Measurements from ENCODE around the gene ASB18. TPM values are rescaled to one million over a fixed set of nuclear protein-coding genes. Genes with fewer than 3 reads are reported as not detected.
A peak's percentile ranks its signal among the peaks of the same experiment; 100 is the strongest.
"Not testable (repeated sequence)": the region's sequence is repeated elsewhere in the genome, so short reads cannot be mapped to it uniquely, and the experiment has no call there.

The ASB18 gene
- polyA plus RNA-seq (2013, experiment 1 of 2; ENCODE audit: insufficient read length) = not detected
- polyA plus RNA-seq (2013, experiment 2 of 2; ENCODE audit: insufficient read length) = not detected

DNA sequence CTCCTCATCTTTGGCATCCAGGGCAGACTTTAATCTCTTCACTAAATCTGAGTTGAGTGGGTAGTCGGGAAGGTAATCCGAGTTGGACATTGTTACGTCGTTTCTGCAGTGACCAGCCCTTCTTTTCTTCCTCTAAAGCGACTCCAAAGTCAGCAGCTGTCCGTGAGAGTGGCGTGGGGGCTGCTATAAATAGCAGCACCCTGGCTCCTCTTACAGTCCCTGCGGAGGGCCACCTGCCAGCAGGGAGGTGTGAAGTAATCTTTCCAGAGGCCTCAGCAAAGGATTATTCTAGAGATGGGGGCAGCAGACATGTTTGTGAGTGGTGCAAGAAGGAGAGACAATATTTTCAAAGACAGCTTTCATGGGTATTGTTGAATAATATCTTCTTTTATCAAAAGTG lies at the start of gene ASB18:
TSS of gene ASB18 (minus strand) at position 151 of the 400 bp plus-strand sequence. CDS start at position 90, 61 bp downstream.
- DNase-seq = no peak

DNA sequence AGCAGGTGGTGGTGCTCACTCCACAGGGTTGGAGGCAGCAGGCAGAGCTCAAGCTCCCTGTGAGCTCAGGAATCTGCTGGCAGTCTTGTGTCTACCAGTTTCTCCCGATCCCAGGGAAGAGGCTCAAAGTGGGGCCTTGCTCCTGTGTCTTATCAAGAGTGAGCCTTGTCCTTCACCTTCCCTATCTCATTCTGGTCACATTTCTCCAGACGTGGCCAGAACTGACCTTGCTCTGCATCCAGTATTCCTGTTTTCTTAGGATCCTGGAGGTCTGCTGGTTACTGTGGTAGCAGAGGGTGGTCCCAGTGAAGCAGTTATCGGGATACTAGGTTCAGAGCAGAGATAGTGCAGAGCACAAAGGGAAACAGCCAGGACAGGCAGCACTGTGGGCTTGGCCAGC lies 47.1 kb upstream of the ASB18 start:
- DNase-seq = no peak

- DNase-seq = no peak
Measured at GRCh38 chr2:236309669-236310029, 45.4 kb upstream of the ASB18 start.

GRCh38 chr2:236308855-236309668 lies 44.9 kb upstream of the ASB18 start:
- DNase-seq = no peak

GRCh38 chr2:236307641-236308040 lies 43.4 kb upstream of the ASB18 start:
- DNase-seq = no peak

DNA sequence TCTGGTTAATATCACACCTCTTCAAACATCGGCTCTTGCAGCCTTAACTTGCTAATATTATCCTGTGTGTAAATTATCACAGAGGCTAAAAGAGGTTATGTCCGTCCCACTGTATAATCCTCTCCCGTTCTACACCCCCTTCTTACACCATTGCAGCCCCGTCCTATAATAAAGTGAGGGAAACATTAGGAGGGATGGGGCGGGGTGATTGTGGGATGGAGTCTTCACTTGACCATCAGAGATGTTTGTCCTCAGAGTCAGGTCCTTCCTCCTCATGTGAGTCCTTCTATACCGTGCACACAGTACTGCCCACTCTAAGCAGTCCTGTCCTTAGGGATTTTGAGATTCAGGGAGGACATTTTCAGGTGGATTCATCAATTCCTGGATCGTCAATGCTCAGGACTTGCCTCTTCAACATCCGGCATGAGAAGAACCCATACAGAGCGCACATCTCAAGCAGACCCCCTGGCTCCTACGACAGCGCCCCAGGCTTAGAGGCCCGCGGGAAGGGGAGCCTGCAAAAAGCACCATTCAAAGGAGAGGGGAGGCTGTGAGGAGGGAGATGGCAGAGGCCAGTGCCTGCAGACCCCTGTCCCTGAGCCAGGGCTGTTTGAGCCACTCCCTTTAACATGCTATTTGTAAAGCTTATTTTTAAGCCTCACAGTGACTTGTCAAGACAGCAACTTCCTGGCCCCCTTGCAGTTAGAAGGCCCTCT lies 42.8 kb upstream of the ASB18 start:
- DNase-seq = no peak

- no peak for DNase-seq
Measured at GRCh38 chr2:236305964-236306605, 41.9 kb upstream of the ASB18 start.

GRCh38 chr2:236305531-236305930 lies 41.3 kb upstream of the ASB18 start:
- DNase-seq = no peak

DNA sequence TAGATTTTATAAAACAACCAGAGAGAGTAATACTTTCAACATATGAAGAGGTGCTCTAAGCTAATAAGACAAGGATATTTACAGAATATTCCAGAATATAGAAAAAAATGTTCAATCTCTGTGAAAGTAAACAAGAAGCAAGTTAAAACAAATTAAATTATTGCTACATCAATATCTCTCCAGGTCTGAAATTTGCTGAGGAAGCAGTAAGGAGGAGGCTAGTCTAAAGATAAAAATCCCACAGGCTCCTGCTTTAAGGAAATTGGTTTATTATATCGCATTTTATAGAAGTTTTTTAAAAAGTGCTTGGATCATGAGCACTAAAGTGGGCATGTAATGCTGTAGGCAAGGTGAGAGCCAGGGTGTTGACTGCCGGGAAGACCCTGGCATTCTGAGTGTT lies 39.7 kb upstream of the ASB18 start:
- no peak for DNase-seq

GRCh38 chr2:236302555-236302954 lies 38.3 kb upstream of the ASB18 start:
- DNase-seq = no peak

- DNase-seq = no peak
Measured at GRCh38 chr2:236298924-236299475, 34.8 kb upstream of the ASB18 start.

GRCh38 chr2:236295481-236295880 lies 31.3 kb upstream of the ASB18 start:
- no peak for DNase-seq

DNA sequence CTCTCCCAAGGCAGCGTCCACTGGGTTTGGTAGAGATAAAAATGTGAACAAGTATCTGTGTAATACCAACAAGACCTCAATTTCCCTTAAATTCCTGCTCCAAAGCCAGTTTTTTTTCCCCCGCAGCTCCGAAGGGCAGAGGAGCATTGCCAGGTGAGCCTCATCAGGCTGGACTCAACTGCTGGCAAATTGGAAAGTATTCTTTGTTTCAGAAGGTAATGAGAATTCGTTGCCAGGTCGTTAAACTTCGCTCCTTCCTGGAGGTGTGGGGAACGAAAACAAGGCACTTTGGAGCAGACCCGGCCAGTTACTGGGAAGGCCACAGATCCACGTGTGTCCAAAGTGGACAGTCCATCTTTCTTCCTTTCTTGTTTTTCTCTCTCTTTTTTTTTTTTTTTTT lies 30.4 kb upstream of the ASB18 start:
- no peak for DNase-seq

DNA sequence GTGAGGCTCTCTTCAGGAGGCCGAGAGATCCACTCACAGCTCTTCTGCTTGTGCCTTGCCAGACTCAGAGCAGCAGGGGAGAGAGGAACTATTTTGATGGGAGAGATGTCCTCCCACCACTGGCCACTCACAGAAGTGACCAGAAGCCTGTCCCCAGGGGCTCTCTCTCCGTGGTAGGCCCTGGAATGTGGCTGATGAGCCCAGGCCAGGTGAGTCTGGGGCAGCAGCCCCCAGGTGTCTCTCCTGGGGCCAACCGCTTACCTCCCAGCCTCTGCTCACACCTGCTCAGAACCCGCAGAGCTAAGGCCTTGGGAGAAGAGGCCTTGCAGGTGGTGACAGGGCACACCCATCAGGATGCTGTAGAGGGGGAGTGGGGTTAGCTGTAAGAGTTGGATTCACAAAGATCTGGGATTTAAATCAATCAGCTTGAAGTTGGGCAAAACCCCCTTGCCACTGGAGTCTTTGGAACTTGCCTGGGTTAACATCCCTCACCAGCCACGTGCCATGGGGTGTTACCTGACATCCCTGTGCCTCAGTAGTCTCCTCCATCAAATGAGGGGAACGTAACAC lies 29.1 kb upstream of the ASB18 start:
- DNase-seq = no peak

GRCh38 chr2:236291911-236292310 lies 27.7 kb upstream of the ASB18 start:
- DNase-seq = no peak

DNA sequence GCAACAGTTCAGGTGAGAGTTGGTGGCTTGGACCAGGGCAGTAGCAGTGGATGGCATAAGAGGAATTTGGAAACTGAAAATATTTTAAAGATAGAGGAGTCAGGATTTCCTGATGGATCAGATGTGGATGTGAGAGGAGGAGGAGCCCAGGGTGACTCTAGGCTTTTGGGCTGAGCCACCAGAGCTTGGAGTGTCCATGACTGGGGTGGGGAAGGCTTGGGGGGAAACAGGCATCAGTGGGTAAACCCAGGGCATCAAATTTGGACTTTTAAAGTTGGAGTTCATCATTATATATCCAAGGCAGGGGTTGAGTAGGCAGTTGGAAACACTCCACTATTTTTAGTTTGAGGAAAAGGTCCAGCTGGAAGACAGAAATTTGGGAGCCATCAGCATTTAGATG lies 27.3 kb upstream of the ASB18 start:
- no peak for DNase-seq

- DNase-seq = no peak
Measured at GRCh38 chr2:236290742-236291425, 26.7 kb upstream of the ASB18 start.

DNA sequence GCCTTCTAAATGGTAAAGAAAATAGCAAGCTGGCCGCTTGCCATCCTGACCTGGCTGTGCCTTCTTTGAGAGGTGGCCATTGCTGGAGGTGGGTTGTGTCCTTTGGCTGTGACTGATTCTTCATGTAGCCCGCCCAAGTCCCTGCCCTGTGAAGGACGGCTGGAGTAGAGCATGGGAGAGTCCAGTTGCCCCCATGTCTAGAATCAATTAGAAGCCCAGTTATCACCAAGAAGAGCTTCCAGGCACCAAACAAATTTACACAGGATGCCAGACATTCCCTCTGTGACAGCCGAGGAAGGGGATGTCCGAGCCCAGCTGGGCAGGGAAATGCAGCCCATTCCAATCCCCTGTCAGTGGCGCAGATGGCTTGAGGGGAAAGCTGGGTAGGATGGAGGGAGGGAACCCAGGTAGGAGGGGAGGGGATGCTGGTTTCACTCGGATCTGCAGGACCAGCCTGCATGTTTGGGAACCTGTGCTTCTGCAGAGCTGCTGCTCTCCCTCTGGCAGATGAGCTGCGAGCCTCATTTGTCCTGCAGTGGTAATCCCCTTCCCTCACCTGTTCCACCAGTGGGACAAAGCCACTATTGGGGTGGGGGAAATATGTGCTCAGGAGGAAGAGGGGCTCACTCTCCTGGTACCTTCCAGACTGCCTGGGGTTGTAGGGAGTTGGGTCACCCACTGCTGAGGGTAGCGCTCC lies 25.7 kb upstream of the ASB18 start:
- DNase-seq = no peak

DNA sequence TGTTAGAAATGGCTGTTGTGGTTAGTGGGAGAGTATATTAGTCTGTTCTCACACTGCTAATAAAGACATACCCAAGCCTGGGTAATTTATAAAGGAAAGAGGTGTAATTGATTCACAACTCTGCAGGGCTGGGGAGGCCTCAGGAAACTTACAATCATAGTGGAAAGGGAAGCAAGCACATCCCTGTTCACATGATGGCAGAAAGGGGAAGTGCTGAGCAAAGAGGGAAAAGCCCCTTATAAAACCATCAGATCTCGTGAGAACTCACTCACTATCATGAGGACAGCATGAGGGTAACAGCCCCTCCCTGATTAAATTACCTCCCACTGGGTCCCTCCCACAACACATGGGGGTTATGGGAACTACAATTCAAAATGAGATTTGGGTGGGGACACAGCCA lies 24.2 kb upstream of the ASB18 start:
- DNase-seq = not testable (repeated sequence)

DNA sequence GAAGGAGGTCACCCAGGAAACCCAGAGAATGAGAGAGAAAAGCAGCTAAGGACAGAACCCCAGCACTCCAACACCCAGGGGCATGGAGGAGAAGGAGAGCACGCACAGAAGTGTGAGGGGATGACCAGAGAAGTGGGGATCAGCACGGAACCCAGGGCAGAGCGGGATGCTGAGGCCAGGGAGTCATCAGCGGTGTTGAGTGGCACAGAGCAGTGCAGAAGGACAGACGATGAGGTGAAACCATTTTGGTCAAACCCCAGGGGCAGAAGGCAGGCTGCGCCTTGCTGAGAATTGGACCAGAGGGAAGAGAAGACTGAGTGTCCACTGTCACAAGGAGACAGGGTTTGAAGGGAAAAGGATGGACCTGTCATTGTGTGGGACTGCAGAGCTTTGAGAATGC lies 23.4 kb upstream of the ASB18 start:
- no peak for DNase-seq

- DNase-seq = peak; percentile 9
Measured at GRCh38 chr2:236286873-236287545, 22.8 kb upstream of the ASB18 start.
